ENCODE data around the gene EID1.

EID1 gene

GRCh38 chr15:48855501-48856440, 22.2 kb upstream of the EID1 start:
- no peaks in the 10 kb centered on the region for H3K9me3 ChIP-seq (ENCODE audit: severe bottlenecking)
- peak; percentile 61 for TF ChIP-seq CTCF (IDR thresholded peaks at IDR 0.05; ENCODE audit: low read depth, low read length)
- DNase-seq = no peak
- no peak overlapping the region for H3K4me3 ChIP-seq (ENCODE audit: low read depth, low read length)
- H3K27me3 ChIP-seq (ENCODE audit: insufficient read depth, low read depth, severe bottlenecking) = no peaks in the 10 kb centered on the region
- no peaks in the 10 kb centered on the region for H3K36me3 ChIP-seq
- no peak overlapping the region for H3K27ac ChIP-seq

- no peak overlapping the region for H3K27ac ChIP-seq
- no peak for TF ChIP-seq CTCF (IDR thresholded peaks at IDR 0.05; ENCODE audit: low read depth, low read length)
- H3K9me3 ChIP-seq (ENCODE audit: severe bottlenecking) = no peaks in the 10 kb centered on the region
- no peak for DNase-seq
- no peaks in the 10 kb centered on the region for H3K36me3 ChIP-seq
- H3K4me3 ChIP-seq (ENCODE audit: low read depth, low read length) = no peak overlapping the region
- H3K27me3 ChIP-seq (ENCODE audit: insufficient read depth, low read depth, severe bottlenecking) = no peaks in the 10 kb centered on the region
These were observed 21.0 kb upstream of the EID1 start for GRCh38 chr15:48856942-48857341.

DNA sequence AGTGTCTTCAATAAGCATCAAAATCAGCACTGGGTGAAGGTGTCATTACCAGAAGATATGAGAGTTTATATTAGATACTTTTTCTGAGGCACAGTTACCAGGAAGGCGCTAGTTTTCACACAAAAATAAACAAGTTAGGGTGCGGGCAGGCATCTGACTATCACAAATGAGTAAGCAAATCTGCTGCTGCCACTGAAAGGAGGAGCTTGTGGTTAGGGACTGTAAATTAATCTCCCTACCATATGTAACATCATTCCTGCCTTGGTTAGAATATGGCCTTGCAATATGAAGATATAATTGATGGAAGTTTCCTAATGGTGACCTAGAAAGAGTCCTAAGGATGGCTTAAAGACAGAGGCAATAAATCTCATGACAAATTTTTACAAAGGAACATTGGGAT, 19.5 kb upstream of the EID1 start:
- Histone ChIP-seq H3K36me3 (no peaks in the 10 kb centered on the region), H3K27ac (no peak overlapping the region), H3K27me3 (ENCODE audit: insufficient read depth, low read depth, severe bottlenecking) (no peaks in the 10 kb centered on the region), H3K9me3 (ENCODE audit: severe bottlenecking) (no peaks in the 10 kb centered on the region), H3K4me3 (ENCODE audit: low read depth, low read length) (no peak overlapping the region)
- no peak for DNase-seq
- TF ChIP-seq CTCF (IDR thresholded peaks at IDR 0.05; ENCODE audit: low read depth, low read length) = no peak

DNA sequence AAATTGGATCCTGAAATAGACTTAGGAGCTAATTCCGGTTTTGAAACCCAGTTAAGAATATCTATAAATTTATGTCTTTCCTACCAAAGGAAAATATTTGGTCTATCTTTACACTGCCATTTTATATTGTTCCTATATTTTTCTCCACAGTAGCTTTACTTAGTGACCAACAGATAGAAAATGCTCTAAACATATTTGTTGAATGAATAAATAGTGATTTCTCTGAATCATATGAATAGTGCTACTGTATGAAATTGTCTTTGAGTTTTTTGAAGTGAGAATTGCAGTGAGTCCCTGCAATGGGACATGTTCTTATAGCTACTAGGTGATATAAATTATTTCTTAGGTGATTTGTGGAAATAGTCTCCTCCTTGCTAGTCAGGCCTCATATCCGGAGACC, 18.5 kb upstream of the EID1 start:
- Histone ChIP-seq H3K27me3 (ENCODE audit: insufficient read depth, low read depth, severe bottlenecking) (no peaks in the 10 kb centered on the region), H3K9me3 (ENCODE audit: severe bottlenecking) (no peaks in the 10 kb centered on the region), H3K36me3 (no peaks in the 10 kb centered on the region), H3K27ac (no peak overlapping the region), H3K4me3 (ENCODE audit: low read depth, low read length) (no peak overlapping the region)
- DNase-seq = no peak
- no peak for TF ChIP-seq CTCF (IDR thresholded peaks at IDR 0.05; ENCODE audit: low read depth, low read length)

- Histone ChIP-seq H3K27ac (no peak overlapping the region), H3K36me3 (no peaks in the 10 kb centered on the region), H3K9me3 (ENCODE audit: severe bottlenecking) (no peaks in the 10 kb centered on the region), H3K4me3 (ENCODE audit: low read depth, low read length) (no peak overlapping the region), H3K27me3 (ENCODE audit: insufficient read depth, low read depth, severe bottlenecking) (no peaks in the 10 kb centered on the region)
- TF ChIP-seq CTCF (IDR thresholded peaks at IDR 0.05; ENCODE audit: low read depth, low read length) = peak; percentile 56
- peak; percentile 34 for DNase-seq
These were observed 16.0 kb upstream of the EID1 start for GRCh38 chr15:48861813-48862431.
